Islet of Langerhans (tissue), 1 donor: ENCODE results near the gene STK32C.

Experiments used
- FAIRE-seq: peaks from one replicate; lab custom pipeline; 2011; peaks lifted over from hg19 to GRCh38; lab: Jason Lieb, UNC

Gene STK32C

DNA sequence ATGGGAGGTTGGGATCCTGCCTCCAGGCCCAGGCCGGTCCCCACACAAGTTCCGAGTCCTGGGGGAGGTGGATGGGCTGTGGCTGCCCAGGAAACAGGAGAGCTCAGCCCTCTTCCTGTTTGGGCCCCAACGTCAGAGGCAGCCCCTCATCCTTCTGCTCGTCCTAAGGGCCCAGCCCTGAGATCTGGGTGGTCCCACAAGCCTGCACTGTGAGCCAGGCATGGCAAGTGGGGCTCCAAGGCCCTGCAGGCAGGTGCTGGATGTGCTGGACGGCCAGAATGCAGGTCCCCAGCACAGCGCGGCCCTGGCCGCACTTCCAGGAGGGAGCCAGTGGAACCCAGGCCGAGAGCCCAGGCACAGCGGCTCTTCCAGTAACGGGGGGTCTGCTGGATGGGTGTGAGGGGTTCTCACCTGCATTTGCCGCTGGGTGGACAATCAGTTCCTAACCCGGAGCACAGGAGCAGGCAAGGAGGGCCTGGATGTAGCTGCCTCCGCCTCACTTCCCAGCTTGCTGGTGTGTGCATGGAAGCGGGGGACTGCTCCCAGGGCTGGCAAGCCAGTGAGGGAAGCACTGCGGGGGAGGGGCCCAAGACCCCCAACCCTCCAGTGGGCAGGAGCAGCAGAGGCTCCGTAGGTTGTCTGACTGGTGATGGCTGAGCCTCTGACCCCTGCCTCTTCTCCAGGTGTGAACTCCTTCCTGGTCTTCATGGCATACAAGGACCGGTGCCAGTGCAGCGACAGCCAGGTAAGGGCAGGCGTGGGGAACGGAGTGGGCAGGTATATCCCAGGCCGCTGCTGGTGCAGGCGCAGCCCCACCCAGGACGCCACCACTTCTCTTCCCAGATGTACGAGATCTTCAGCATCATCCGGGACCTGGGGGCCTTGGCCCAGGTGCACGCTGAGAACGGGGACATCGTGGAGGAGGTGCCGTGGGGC is 111.3 kb downstream of the STK32C start:
- no peak for FAIRE-seq

DNA sequence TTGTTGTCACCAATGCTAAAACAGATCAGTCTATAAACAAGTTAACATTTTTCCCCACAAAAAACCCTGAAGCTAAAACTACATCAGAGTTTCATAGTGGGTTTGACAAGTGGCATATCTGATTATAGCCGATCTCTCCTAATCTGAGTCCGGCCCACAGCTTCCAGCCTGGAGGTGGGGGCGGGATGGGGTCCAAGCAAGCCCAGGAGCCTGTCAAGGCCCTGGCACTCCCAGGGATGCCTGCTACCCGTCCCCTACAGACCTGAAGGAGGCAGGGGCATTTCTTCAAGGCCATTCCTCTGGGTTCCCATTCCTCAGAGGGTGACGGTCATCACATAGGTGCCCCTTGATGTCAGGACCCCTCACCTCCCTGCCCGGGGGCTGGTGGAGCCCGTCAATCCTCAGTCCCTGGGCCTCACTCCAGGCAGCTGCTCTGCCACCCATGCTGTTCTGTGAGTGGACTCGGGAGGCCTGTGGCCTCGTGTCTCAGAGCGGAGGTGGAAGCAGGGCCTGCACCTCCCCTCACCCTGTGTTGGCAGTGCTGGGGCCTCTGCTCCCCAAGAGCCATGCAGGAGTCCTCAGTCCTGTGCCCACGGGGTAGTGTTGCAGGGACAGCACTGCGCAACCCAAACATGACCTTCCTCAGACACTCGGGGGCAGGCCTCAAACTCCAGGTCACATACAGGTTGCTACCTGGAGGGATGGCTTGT is 112.2 kb downstream of the STK32C start:
- FAIRE-seq = no peak

DNA sequence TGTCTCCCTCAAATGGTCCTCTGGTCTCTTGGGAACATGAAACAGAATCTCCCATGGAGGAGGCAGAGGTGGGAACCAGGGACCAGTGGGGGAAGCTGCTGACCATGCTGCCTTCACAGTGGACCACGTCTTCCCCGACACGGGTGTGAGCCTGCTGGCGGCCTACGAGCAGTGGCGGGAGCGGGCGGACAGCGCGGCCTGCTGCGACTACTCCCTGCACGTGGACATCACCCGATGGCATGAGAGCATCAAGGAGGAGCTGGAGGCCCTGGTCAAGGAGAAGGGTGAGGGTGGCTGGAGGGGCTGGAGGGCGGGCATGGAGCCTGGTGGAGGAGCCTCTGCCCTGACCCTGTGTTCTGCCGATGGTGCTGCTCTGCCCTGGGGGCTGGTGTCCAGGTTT is 113.0 kb downstream of the STK32C start:
- no peak for FAIRE-seq

DNA sequence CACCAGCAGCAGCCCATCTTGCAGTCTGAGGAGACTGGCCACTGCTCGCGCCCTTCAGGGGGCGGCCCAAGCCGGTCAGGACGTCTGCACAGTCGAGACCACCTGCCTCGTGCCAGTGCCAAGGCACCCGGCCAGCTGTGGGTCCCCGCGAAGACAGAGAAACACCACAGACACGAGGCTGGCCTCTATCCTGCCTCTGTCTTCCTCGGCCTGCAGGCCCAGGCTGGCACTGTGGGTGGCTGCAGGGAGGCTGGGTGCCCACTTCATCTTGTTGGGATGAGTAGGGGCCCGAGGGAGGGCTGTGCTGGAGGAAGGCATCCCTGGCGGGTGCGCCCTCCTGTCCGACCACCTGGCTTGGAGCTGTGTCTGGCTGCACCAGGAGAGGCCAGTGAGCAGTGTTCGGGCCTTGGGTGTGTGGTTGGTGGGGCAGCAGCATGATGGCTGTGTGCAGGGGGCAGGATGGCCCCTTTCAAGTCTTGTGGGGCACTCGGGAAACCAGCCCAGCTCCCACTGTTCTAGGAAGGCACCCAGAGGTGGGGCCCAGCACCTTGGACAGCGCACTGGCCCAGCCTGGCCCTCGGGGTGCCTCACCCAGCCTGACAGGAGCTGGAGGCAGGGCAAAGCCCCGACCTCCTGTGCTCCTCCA is 113.7 kb downstream of the STK32C start:
- FAIRE-seq = no peak

DNA sequence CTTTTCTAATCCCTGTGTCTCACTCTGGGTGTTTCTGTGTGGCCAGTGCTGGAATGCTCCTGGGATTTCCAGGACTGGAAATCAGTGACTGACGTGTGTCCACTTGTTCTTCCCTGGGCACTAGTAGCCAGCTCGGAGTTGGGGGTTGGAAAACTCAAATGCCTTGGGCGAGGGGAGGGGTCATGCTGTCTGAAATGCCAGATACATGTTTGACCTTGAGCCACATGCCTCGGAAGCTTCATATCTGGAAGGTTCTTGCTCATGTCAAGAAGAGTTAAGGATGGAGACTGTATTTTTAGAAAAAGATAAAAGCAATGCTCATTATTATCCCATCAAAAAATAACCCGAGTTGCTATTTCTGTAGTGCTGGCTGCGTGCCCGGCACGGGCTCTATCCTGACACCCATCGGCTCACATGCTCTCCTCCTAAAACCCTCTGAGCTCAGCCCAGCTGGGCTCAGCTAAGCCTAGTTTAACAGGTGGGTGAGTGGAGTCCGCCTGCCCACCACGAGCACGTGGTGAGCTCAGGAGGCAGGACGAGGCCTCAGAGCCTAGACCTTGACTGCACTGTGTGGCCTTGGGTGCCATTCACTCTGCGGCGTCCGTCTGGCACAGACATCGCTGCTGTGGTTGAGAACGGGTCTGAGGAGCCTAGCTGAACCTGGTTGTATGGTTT is 114.6 kb downstream of the STK32C start:
- FAIRE-seq = no peak

DNA sequence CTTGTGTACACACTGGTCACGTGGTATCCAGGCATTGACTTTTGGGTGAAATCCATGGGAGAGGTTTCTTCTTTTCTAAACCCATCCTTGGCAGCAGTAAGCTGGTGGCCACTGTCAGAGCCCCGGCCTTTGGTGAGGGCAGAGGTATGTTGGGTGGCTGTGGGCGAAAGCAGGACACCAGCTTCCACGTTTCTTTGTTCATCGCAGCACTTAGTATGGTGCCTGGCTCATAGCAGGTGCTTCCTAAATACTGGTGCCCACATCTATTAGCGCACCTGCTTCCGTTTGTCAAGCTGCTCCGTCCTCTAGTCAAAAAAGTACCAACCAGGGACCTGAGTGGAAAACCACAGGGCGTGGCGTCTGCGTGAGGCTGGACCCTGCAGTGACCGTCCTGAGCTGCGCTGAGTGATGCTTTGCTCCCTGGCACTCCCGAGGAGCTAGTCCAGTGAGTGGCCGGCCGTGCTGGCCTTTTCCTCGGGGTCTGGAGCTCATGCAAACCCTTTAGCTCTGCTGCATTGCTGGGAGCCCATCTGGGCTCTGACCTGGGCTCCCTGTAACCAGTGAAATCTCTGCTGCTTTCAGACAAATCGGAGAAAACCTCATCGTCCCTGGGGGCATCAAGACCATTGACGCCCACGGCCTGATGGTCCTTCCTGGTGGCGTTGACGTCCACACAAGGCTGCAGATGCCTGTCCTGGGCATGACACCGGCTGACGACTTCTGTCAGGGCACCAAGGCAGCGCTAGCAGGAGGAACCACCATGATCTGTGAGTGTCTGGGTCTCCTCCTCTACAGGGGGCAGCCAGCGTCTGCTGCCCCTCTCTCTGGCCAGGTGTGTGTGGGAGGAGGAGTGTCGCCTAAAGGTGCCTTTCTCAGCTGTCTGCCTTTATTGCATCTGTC is 115.4 kb downstream of the STK32C start:
- no peak for FAIRE-seq

DNA sequence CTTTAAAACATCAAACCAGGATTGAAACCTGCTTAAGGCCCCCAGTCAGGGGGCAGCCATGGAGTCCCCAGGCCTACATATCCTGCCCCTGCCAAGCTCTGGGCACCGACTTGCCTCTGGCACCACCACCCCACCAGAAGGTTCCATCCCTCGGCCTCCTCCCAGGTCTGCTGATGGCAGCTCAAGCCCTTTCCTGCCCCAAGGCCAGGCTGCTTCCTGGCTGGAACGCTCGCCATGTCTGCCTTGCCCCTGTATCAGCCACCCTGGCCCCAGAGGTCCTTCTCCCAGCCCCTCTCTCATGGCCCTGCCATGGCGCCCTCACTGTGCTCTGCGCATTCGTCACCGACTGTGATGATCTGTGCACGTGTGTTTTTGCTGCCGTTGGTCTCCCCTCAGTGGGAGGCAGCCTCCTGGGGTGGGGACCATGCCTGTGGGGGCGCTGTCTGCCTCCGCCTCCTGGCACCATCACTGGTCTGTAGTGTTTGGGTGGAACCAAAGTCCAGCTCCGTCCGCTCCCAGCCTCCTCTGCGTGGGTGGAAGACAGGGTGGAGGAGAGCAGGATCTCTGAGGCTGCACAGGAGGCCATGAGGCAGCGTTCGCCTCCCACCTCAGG is 117.8 kb downstream of the STK32C start:
- FAIRE-seq = no peak

DNA sequence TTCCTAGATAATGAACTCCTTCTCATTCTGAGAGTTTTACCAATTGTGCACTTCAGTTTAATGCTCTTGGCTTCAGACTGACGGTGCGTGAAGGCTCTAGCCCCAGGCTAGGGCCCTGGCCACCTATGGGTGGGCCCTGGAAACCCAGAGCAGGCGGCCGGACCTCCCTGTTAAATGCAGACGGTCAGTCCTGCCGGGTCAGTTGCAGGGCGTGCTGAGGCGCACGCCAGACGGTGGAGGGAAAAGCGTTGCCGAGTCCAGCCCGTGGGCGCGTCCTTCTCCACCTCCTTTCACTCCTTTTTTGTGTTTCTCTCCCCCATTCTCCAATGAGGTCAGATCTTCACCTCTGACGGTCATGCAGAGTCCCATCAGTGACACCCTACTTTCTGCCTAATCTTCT is 118.7 kb downstream of the STK32C start:
- no peak for FAIRE-seq

DNA sequence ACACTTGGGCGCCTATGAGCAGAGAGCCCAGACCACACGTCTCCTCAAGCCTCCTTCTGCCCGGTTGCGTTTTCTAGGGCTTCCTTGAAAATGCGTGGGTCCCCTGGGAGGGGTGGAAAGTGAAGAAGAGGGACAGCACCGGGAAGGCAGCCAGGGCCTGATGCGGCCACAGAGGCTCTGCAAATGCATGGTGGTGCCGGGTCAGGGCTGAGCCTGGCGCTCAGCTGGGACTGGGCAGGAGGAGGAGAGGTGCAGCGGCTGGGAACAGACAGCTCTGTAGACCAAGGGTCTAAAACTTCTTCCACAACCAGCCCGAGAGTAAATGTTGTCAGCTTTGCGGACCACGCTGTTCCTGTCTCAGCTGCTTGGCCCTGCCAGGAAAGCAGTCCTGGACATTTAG is 119.4 kb downstream of the STK32C start:
- FAIRE-seq = no peak

DNA sequence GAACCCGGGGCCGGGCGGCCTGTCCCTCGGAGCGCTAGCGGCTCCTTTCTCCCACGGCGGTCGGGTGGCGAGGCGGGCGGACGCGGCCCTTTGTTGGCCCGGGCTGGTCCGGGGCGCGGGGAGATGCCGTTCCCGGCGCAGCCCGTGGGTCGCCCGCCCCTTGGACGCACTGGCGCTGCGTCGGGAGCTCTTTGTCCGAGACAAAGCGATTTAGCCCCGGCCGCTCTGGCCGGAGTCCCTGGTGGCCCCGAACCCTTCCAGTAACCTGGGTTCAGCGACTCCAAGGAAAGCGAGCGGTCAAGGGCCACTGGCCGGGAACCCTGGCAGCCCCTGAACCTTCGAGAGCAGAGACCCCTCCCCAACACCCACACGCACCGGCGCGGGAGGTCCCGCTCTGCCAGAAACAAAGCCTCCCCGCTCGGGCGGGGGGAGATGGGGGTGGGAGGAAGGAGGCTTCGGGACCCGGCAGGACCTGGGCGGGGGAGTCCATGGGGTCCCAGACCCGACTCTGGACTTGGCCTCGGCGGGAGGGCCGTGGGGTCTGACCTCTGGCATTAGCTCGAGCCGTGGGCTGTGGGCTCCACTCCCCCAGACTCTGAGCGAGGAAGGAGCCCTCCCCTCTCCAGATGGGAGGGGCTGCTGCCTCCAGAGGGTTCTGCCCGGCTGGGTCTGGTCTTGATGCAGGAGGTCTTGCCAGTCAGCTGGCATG is 120.2 kb downstream of the STK32C start:
- no peak for FAIRE-seq

DNA sequence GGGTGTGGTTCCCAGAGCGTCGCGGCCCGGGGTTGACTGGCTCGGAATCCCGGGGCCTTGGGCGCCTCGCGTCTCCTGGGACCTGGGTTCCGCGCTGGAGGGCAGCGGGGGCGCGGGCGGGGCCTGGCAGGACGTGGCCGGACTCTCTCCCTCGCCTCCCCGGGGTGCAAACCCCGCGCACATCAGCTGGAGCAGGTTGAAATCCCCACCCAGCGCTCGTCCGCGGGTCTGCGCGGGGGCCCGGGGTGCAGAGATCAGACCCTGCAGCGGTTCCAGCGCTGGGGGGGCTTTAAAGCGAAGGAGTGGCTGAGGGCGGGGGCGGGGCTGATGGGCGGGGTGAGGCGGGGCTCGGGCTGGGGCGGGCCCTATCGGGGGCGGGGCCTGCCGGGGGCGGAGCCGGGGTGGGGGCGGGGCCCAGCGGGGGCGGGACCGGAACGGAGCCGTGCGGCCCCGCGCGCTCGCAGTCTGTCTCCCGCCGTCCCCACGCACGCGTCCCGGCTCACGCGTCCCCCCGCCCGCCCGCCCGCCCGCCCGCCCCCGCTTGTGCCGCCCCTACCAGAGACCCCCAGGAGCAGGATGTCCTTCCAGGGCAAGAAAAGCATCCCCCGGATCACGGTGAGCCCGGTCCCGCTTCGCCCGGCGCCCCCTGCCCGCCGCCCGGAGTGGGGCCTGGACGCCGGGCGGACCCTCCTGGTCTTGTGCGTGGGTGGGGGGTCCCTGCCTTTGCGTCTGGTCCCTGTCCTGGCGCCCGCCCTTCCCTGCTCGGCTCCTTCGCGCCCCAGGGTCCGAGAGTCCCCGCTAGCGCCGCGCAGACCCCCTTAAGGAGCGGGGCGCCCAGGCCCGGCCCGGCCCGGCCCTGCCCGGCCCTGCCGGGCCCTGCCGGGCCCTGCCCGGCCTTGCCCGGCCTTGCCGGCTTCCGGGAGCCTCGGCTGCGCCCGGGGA is 121.0 kb downstream of the STK32C start, which contains the start of gene DPYSL4:
Gene DPYSL4 (plus strand): TSS at position 461 of the 942 bp plus-strand sequence. CDS start 116 bp downstream, at position 577.
- FAIRE-seq = no peak

DNA sequence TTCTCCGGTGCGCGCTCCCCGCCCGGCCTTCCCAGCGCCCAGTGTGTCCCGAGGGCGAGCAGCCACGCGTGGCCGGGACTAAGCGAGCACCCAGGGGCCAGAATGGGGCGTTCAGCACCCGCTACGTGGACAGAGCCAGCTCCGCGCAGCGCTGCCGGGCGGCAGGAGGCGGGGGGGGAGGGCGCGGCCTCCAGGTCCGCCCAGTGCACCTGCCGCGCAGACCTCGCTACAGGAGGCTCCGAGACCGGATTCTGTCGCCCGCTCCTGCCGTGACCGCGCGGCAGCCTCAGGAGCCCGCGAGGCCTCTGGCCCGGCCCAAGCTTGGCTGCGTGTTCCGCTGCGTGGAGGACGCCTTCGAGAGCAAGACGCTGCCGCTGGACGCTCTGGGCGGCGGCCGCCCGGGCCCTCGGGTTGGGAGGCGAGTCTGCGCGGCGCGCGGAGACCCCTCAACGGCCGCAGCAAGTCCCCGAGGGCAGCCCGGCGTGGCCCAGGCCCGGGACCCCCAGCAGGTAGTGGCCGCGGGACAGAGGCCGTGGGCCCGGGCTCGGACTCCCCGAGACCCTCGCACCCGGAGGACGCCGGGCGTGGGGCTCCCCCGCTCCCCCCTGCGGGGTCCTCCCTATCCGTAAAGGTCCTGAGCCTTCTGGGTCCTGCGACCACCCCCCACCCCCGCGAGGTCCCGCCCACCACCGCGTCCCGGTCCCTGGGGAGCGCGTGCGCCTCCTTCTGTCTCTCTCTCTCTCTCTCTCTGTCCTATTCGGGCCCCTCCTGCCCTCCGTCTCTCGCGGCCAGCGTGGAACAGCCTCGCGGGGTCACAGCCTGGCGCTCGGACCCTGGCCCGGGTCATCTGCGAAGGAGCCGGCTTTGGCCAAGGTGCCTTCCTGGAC is 121.9 kb downstream of the STK32C start:
- no peak for FAIRE-seq

DNA sequence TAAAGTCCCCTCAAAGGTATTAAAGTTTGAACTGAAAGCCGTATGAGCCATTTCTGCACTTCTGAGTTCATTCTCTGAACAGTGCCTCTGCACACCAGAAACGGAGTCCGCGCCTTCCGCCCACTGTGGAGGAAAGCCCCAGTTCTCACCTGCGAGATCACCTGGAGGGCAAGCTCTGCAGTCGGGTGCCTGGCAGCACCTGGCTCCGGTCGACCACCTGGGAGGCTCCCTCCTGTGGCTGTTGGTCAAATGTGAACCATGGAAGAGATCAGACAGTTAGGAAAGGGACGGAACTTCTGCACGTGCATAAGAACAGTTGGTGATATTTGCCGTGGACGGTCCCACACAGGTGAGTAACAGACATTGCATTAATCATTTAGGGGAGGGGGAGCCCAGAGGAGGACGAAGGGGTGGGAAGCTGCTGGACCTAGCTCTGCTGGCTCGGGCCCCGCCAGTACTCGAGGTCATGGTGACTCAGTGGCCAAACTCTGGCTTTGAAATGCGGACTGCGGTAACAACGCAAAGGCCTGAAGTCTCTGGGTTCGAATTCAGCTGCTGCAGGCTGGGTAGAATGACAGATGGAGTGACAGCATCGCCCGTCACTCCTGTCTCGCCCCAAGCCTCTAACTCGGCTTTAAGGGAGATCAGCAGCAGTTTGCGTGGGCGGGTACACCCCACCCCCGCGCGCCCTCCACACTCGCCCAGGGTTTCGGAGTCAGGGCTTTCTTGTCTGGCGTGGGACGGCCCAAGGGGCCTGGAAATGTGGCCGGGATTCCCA is 122.7 kb downstream of the STK32C start:
- FAIRE-seq = no peak

DNA sequence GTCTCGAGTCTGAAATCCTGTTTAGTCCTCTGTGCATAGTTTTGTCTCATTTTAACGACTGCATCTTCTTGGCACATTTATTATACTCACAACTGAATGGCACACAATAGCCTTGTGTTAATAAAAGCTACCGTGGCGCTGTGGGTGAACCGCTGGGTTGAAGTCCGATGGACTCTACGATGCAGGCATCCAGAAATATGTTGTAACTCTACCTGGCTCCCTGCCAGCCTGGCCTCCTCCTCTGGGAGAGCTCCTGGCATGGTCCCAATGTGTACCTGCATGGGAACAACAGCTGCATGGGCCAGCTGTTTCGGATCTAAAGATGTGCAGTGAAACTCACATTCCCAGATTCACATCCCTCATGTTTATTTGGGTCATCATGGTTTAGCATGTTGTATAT is 124.7 kb downstream of the STK32C start:
- FAIRE-seq = no peak

DNA sequence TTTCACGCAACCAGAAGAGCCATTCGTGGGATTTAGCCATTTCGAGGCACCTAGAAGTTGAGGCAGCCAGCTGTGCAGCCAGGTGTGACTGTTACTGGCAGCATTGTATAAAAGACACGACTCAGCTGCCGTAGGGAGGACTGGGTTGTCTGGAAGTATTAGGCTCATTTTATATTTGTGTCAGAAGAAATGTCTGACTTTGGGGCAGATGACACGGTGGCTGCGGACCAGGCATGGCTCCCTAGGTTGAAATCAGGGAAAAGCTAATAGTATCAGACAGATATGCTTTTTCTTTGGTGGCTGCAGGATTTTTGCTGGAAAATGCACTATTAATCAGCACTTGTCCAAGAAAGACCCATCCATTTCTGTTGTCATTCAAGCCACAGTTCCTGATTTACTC is 125.2 kb downstream of the STK32C start:
- FAIRE-seq = no peak

DNA sequence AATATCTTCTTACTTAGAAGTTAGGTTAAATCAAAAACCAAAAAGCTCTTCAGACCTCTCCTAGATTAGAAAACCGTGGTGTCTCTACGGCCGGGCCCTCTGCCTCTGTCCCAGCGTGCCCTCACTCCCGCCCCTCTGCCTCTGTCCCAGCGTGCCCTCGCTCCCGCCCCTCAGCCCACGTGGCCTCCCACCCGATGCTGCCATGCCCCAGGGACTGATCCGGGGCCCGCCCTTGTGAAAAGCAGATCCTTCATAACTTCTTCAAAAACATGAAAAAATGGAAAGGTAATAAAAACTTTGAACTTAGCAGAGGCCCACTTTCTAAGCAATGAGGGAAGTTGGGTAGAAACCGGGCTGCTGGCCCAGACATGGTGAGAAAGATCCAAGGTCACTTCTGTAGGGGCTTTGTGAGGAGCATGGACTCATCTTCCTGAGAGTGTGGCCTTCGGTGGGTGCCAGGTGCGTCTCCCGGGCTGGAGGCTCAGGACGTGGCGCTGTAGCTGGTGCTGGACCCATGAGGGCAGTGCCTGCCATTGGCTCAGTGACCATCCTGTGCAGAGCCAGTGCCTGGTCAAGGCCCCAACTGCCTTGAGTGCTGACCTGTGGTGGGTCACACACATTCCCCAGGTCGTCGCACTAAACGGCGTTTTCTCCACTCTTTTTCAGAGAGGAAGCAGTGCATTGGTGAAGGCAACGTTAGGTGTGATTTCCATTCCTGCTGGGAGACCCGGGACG is 125.9 kb downstream of the STK32C start:
- no peak for FAIRE-seq

DNA sequence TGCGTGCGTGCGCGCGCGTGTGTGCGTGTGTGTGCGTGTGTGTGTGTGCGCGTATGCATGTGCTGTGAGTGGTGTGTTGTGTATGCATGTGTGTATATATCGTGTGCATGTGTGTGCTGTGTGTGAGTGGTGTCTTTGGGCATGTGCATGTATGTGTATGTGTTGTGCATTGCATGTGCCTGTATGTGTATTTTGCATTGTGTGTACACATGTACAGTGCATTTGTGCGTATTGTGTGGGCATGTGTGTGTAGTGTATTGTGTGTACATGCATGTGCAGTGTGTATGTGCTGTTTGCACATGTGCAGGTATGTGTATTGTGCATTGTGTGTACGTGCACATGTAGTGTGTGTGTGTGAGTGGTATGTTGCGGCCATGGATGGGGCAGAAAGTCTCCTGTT is 127.0 kb downstream of the STK32C start:
- no peak for FAIRE-seq
